Measurements from ENCODE around the gene KLHL15.

The KLHL15 gene

DNA sequence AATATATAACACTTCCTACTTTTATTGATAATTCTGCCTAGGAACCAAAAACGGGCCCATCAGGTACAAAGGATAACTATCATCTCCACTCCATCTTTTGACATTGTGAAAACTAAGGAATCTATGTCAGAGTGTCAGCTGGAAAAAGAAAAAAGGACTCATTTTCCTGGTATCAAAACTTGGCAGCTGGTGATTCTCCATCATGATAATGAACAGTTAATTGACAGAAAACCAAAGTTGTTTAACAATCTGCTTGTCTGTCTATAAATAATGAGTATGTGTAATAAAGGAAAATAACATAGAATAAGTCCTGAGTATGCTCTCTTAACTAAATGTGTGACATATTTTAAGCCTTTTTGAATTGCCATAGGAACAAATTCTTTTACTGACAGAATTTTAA is 87.8 kb downstream of the KLHL15 start:
- Histone ChIP-seq H3K36me3 (ENCODE audit: insufficient read depth, low read length) (no peaks in the 10 kb centered on the region), H3K4me2 (ENCODE audit: low read length) (no peak overlapping the region), H3K4me1 (ENCODE audit: control insufficient read depth, insufficient read depth, low read length) (no peaks in the 10 kb centered on the region), H3K4me3 (ENCODE audit: low read length) (no peak overlapping the region), H3K9me3 (replicated peaks; ENCODE audit: low read length) (no peaks in the 10 kb centered on the region), H3K9ac (ENCODE audit: low read depth, low read length) (no peak overlapping the region), H3K27me3 (ENCODE audit: control insufficient read depth, insufficient read depth, low read length) (peaks cover 17% of the 10 kb centered on the region)

DNA sequence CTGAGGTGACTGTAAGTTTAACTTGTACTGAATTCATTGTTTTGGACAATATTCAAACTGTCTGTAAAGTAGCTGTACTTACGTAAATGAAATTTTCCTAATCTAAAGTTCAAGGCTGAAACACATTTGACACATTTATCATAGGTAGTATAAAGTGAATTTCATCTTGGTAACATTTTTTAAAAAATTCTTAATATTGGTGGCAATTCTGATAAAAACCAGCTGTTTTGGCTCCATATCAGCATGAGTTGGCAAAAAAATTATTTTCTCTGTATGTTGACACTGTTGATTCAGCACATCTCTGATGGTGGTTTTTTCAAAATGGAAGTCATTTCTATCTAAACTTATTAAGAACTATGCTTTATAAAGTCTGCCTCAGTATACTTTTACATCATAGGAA is 88.3 kb downstream of the KLHL15 start:
- no peaks in the 10 kb centered on the region for H3K9me3 ChIP-seq (replicated peaks; ENCODE audit: low read length)
- H3K4me1 ChIP-seq (ENCODE audit: control insufficient read depth, insufficient read depth, low read length): no peaks in the 10 kb centered on the region
- H3K4me3 ChIP-seq (ENCODE audit: low read length): no peak overlapping the region
- peaks cover 14% of the 10 kb centered on the region for H3K27me3 ChIP-seq (ENCODE audit: control insufficient read depth, insufficient read depth, low read length)
- no peaks in the 10 kb centered on the region for H3K36me3 ChIP-seq (ENCODE audit: insufficient read depth, low read length)
- H3K9ac ChIP-seq (ENCODE audit: low read depth, low read length): no peak overlapping the region
- no peak overlapping the region for H3K4me2 ChIP-seq (ENCODE audit: low read length)

DNA sequence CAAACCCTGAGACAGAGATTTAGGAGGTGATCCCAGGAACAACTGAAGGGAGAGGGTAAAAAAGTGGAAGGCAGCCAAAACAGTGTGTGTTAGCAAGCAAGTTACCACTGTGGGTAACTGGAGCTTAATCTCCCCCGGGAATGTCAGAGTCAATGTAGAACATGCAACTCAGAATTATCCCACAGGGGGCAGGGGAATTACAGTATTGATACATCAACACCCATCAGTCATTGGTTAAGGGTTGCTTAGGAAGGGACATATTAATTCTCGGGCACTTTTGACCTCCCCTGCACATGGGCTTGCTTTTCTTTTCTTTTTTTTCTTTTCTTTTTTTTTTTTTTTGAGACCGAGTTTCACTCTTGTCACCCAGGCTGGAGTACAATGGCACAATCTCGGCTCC is 89.9 kb downstream of the KLHL15 start:
- Histone ChIP-seq H3K4me1 (ENCODE audit: control insufficient read depth, insufficient read depth, low read length) (no peaks in the 10 kb centered on the region), H3K27me3 (ENCODE audit: control insufficient read depth, insufficient read depth, low read length) (peaks cover 9% of the 10 kb centered on the region), H3K36me3 (ENCODE audit: insufficient read depth, low read length) (no peaks in the 10 kb centered on the region), H3K9ac (ENCODE audit: low read depth, low read length) (no peak overlapping the region), H3K4me2 (ENCODE audit: low read length) (no peak overlapping the region), H3K4me3 (ENCODE audit: low read length) (no peak overlapping the region), H3K9me3 (replicated peaks; ENCODE audit: low read length) (no peaks in the 10 kb centered on the region)

- no peaks in the 10 kb centered on the region for H3K4me1 ChIP-seq (ENCODE audit: control insufficient read depth, insufficient read depth, low read length)
- H3K9me3 ChIP-seq (replicated peaks; ENCODE audit: low read length): no peaks in the 10 kb centered on the region
- no peak overlapping the region for H3K9ac ChIP-seq (ENCODE audit: low read depth, low read length)
- H3K4me3 ChIP-seq (ENCODE audit: low read length): no peak overlapping the region
- H3K27me3 ChIP-seq (ENCODE audit: control insufficient read depth, insufficient read depth, low read length): peaks cover 8% of the 10 kb centered on the region
- no peaks in the 10 kb centered on the region for H3K36me3 ChIP-seq (ENCODE audit: insufficient read depth, low read length)
- no peak overlapping the region for H3K4me2 ChIP-seq (ENCODE audit: low read length)
These were observed 90.8 kb downstream of the KLHL15 start for GRCh38 chrX:23936180-23936579.

DNA sequence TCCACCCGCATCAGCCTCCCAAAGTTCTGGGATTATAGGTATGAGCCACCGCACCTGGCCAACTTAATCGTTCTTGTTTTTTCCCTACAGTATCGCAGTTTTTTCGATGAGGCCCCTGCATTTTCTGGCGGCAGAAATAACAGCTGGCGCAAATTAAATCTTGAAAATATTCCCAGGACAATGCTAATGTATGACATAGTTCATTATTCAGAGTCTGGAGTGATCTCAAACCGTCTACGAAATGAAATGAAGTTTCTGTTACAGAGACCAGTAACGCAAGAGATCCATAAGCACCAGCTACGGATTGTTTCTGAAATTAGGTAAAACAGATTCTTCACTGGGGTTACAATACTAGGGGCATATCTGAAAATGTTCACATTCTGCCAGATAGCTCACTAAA is 91.9 kb downstream of the KLHL15 start:
- H3K4me3 ChIP-seq (ENCODE audit: low read length): no peak overlapping the region
- H3K9ac ChIP-seq (ENCODE audit: low read depth, low read length): no peak overlapping the region
- no peaks in the 10 kb centered on the region for H3K36me3 ChIP-seq (ENCODE audit: insufficient read depth, low read length)
- no peaks in the 10 kb centered on the region for H3K4me1 ChIP-seq (ENCODE audit: control insufficient read depth, insufficient read depth, low read length)
- peaks cover 11% of the 10 kb centered on the region for H3K27me3 ChIP-seq (ENCODE audit: control insufficient read depth, insufficient read depth, low read length)
- H3K9me3 ChIP-seq (replicated peaks; ENCODE audit: low read length): no peaks in the 10 kb centered on the region
- H3K4me2 ChIP-seq (ENCODE audit: low read length): peak overlapping the region; percentile 3

Measured in skeletal muscle satellite cell (primary cell).